Neural progenitor cell (in vitro differentiated cells): Measurements from ENCODE around the gene SLC38A1. TPM values are rescaled to one million over a fixed set of nuclear protein-coding genes. Genes with fewer than 3 reads are reported as not detected.

Experiments used
- DNase-seq: peaks from one replicate; pipeline ENCODE4 v3.0.0-alpha.2; 2016; ENCODE audit warnings: low spot score
- H2AFZ ChIP-seq: fragments of 200-600 bp; sonication (generic); replicated peaks from 2 replicates; pipeline ENCODE4 v1.6.1; 2016; ENCODE audit warnings: antibody characterized with exemption
- H3F3A ChIP-seq: fragments of 200-600 bp; sonication (generic); 2 replicates; pipeline ENCODE4 v1.6.1; 2016; ENCODE audit warnings: antibody characterized with exemption, low read depth
- H3K27ac ChIP-seq: fragments of 200-600 bp; sonication (generic); 2 replicates; pipeline ENCODE4 v1.5.1; 2016; ENCODE audit warnings: mild to moderate bottlenecking
- H3K27me3 ChIP-seq: fragments of 200-600 bp; sonication (generic); 2 replicates; pipeline ENCODE4 v1.6.1; 2016; ENCODE audit warnings: mild to moderate bottlenecking, moderate library complexity
- H3K36me3 ChIP-seq: fragments of 200-600 bp; sonication (generic); 2 replicates; pipeline ENCODE4 v1.5.1; 2016
- H3K4me1 ChIP-seq: fragments of 200-600 bp; sonication (generic); 2 replicates; pipeline ENCODE4 v1.6.1; 2016; ENCODE audit warnings: mixed run types
- H3K4me2 ChIP-seq: fragments of 200-600 bp; sonication (generic); 2 replicates; pipeline ENCODE4 v1.6.1; 2016
- H3K4me3 ChIP-seq: fragments of 200-600 bp; sonication (generic); 2 replicates; pipeline ENCODE4 v1.5.1; 2016
- H3K79me2 ChIP-seq: fragments of 200-600 bp; sonication (generic); 2 replicates; pipeline ENCODE4 v1.6.1; 2016; ENCODE audit warnings: low read depth
- H3K9ac ChIP-seq: fragments of 200-600 bp; sonication (generic); 2 replicates; pipeline ENCODE4 v1.6.1; 2016
- H3K9me3 ChIP-seq: fragments of 200-600 bp; sonication (generic); 2 replicates; pipeline ENCODE4 v1.5.1; 2016; ENCODE audit warnings: low read depth
- H4K20me1 ChIP-seq: fragments of 200-600 bp; sonication (generic); 2 replicates; pipeline ENCODE4 v1.6.1; 2016; ENCODE audit warnings: low read depth
- H3K27ac Mint-ChIP-seq: 3 replicates; pipeline ENCODE4 v1.8.0; 2021; ENCODE audit warnings: mixed read lengths
- H3K27me3 Mint-ChIP-seq: 2 replicates; pipeline ENCODE4 v1.8.0; 2022; ENCODE audit warnings: low read depth, mild to moderate bottlenecking, inconsistent platforms, moderate library complexity, mixed read lengths; ENCODE audit not compliant: insufficient read depth
- H3K36me3 Mint-ChIP-seq: 3 replicates; pipeline ENCODE4 v1.8.0; 2021; ENCODE audit warnings: mixed read lengths
- H3K4me1 Mint-ChIP-seq: 3 replicates; pipeline ENCODE4 v1.8.0; 2021; ENCODE audit warnings: mixed read lengths
- H3K4me3 Mint-ChIP-seq: 3 replicates; pipeline ENCODE4 v1.8.0; 2021; ENCODE audit warnings: mild to moderate bottlenecking, moderate library complexity, mixed read lengths
- H3K9me3 Mint-ChIP-seq: 3 replicates; pipeline ENCODE4 v1.8.0; 2020; ENCODE audit warnings: mixed read lengths
- CTCF ChIP-seq: fragments of 200-600 bp; sonication (generic); IDR thresholded peaks from 2 replicates; pipeline ENCODE4 v1.5.1; 2017; ENCODE audit warnings: antibody characterized with exemption, mild to moderate bottlenecking
- EZH2 ChIP-seq: fragments of 200-600 bp; sonication (generic); IDR thresholded peaks from 2 replicates; pipeline ENCODE4 v1.6.1; 2017; ENCODE audit warnings: antibody characterized with exemption, mild to moderate bottlenecking, moderate library complexity
- EZH2phosphoT487 ChIP-seq: fragments of 200-600 bp; sonication (generic); IDR thresholded peaks from 2 replicates; pipeline ENCODE4 v1.6.1; 2017; ENCODE audit warnings: antibody characterized with exemption
- total RNA-seq: library from RNA; depleted of rRNA; stranded (reverse); fragments of >200 nt; gene quantifications from 2 replicates; pipeline ENCODE4 v1.2.3, GENCODE V29; 2015; ENCODE audit warnings: low replicate concordance

The SLC38A1 gene
- total RNA-seq, 1 donor from 2014 or later = 142 TPM

GRCh38 chr12:46134205-46134811 lies 134.5 kb downstream of the SLC38A1 start:
- Histone ChIP-seq H3K36me3 (no peaks in the 10 kb centered on the region), H2AFZ (no peak overlapping the region), H3K4me1 (peaks cover 13% of the 10 kb centered on the region), H3K4me3 (no peak overlapping the region), H3K27me3 (no peaks in the 10 kb centered on the region), H3K9me3 (no peaks in the 10 kb centered on the region), H3K27ac (no peak overlapping the region), H4K20me1 (no peaks in the 10 kb centered on the region), H3K4me2 (no peak overlapping the region), H3K9ac (no peak overlapping the region), H3F3A (no peaks in the 10 kb centered on the region), H3K79me2 (no peaks in the 10 kb centered on the region)
- Mint-ChIP-seq H3K27ac (no peak overlapping the region), H3K9me3 (no peaks in the 10 kb centered on the region), H3K36me3 (no peaks in the 10 kb centered on the region), H3K27me3 (no peaks in the 10 kb centered on the region), H3K4me1 (peaks cover 3% of the 10 kb centered on the region), H3K4me3 (no peak overlapping the region)
- no peak for TF ChIP-seq EZH2phosphoT487
- no peak for TF ChIP-seq EZH2
- TF ChIP-seq CTCF = no peak
- no peak for DNase-seq

GRCh38 chr12:46133751-46134150 lies 135.1 kb downstream of the SLC38A1 start:
- Histone ChIP-seq H3K4me1 (peaks cover 13% of the 10 kb centered on the region), H3K9me3 (no peaks in the 10 kb centered on the region), H2AFZ (no peak overlapping the region), H3K4me2 (no peak overlapping the region), H3K27ac (no peak overlapping the region), H3K27me3 (no peaks in the 10 kb centered on the region), H4K20me1 (no peaks in the 10 kb centered on the region), H3K79me2 (no peaks in the 10 kb centered on the region), H3F3A (no peaks in the 10 kb centered on the region), H3K36me3 (no peaks in the 10 kb centered on the region), H3K4me3 (no peak overlapping the region), H3K9ac (no peak overlapping the region)
- H3K9me3 Mint-ChIP-seq = no peaks in the 10 kb centered on the region
- H3K36me3 Mint-ChIP-seq = no peaks in the 10 kb centered on the region
- H3K27ac Mint-ChIP-seq = no peak overlapping the region
- no peaks in the 10 kb centered on the region for H3K27me3 Mint-ChIP-seq
- H3K4me3 Mint-ChIP-seq = no peak overlapping the region
- H3K4me1 Mint-ChIP-seq = peaks cover 3% of the 10 kb centered on the region
- DNase-seq = no peak
- TF ChIP-seq CTCF = no peak
- no peak for TF ChIP-seq EZH2phosphoT487
- TF ChIP-seq EZH2 = no peak

Other genes with a start within 250 kb of the SLC38A1 start
- 259 and 348 TPM in 2 replicates for gene SLC38A2, start 103.7 kb upstream of the SLC38A1 start, total RNA-seq